Myocyte (in vitro differentiated cells): ENCODE data around the gene KLHL20. TPM values are rescaled to one million over a fixed set of nuclear protein-coding genes. Genes with fewer than 3 reads are reported as not detected.
"Not testable (repeated sequence)": the region's sequence is repeated elsewhere in the genome, so short reads cannot be mapped to it uniquely, and the experiment has no call there.

Source experiments
- DNase-seq: peaks from one replicate; pipeline ENCODE4 v3.0.0-alpha.2; 2012; ENCODE audit warnings: low read depth
- total RNA-seq: library from RNA; depleted of rRNA; stranded (reverse); fragments of >200 nt; gene quantifications from 2 replicates; pipeline ENCODE4 v1.2.3, GENCODE V29; 2014

Gene KLHL20
- total RNA-seq, 1 donor from 2014 or later = 47.8 TPM

DNA sequence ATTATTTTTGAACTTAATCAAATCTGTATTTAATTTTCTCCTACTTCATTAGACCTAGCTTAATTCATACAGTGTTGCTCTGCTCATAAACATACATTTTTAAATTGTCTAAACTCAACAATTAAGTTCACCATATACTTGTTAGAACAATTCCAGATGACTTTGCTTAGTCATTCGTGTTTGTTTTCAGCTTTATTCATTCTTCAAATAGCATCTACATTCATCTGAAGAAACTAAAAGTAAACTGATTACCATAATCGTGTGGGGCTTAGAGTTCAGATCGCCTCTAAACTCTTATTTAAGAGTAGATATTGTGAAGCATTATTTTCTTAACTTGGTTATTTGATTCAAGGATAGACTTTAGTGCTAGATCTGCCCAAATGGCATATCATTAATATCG lies 34.4 kb downstream of the KLHL20 start:
- no peak for DNase-seq

DNA sequence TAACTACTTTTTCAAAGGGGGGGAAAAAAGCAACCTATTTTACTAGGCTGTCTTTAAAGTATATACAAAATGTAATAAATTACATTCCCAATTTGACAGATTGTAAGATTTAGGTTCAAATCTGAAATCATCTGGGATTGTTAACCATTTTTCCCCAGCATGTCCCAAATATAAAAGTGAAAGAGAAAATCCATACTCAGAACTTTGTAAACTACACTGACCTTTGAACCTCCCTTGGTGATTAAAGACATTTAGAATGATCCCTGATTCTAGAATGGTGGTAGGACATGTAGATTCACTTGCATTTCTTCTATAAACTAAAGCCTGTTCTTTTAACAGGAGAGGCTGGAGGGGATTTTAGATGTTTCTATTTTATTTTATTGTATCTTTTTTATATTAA lies 39.0 kb downstream of the KLHL20 start:
- no peak for DNase-seq

DNA sequence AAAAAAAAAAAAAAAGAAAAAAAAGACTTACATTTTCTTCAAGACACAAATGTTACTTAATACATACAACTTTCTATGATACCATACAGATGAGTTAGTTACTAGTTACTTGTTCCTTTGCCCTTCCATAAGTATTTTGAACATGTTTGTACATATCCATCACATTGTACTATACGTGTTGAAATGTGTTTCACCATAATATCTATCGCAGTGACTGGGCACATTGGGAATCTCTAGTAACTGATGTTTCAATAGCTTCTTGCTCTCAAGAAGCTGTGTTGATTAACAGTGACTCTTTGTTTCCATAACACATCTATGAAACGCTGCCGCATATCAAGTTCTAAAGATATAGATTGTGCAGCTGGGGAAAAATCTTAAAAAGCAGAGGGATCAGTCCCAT lies 42.9 kb downstream of the KLHL20 start:
- DNase-seq = no peak

DNA sequence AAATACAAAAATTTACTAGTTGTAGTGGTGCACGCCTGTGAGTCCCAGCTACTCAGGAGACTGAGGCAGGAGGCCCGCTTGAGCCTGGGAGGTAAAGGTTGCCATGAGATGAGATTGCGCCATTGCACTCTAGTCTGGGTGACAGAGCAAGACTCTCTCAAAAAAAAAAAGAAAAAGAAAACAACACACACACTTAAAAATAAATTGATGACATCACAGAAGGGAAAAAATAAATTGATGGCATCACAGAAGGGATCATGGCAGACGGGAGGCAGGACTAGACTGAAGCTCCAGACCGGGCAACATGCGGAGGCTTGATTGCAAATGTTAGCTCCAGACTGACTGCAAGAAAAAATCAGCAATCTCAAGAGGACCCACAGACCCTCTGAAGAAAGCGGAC lies 43.3 kb downstream of the KLHL20 start:
- no peak for DNase-seq

DNA sequence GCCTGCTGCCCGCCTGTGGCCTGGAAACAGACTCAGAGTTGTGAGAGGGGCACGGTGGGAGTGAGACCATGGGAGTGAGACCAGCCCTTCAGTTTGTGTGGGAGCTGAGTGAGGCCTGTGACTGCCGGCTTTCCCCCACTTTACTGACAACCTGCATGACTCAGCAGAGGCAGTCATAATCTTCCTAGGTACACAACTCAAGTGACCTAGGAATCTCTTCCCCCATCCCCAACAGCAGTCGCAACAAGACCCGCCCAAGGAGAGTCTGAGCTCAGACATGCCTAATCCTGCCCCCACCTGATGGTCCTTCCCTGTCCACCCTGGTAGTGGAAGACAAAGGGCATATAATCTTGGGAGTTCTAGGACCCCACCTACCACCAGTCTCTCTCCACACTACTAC lies 44.2 kb downstream of the KLHL20 start:
- DNase-seq = no peak

DNA sequence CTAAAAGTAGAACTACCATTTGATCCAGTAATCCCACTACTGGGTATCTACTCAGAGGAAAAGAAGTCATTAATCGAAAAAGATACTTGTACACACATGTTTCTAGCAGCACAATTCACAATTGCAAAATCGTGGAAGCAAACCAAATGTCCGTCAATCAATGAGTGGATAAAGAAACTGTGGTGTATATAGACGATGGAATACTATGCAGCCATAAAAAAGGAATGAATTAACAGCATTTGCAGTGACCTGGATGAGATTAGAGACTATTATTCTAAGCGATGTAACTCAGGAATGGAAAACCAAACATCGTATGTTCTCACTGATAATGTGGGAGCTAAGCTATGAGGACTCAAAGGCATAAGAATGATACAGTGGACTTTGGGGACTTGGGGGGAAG lies 49.5 kb downstream of the KLHL20 start:
- DNase-seq = not testable (repeated sequence)

DNA sequence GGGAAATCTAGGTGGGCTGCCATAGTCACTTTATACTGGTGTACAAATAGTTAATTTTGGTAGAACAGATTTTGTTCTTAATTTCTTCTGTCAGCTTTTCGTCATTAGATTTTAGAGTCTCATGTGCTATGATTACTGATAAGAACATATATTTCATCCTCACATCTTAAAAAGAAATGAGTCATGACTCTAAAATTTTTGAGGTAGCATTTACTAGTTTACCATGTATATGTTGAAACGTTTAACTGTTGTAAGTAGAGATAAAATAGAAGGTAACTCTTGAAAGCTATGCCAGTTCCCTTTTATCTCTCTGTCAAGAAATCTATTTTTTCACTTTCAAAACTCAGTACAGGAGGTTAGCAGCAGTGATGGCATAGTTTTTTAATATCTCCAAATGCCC lies 53.4 kb downstream of the KLHL20 start:
- DNase-seq = no peak

DNA sequence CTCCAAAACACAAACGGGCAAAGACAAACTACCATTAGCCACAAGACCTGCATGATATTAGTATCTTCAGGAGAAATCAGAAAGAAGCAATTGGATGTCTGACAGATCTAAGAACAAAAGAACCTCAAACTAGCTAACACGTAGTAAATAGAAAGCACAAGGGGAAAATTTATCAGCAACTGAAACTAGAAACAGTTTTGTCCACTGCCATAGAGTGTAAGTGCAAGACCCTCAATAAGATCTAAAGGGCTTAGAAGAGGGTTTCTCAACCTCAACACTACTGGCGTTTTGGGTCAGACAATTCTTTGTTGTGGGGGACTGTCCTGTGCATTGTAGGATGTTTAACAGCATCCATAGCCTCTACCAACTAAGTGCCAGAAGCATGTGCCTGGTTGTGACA lies 54.0 kb downstream of the KLHL20 start:
- no peak for DNase-seq

DNA sequence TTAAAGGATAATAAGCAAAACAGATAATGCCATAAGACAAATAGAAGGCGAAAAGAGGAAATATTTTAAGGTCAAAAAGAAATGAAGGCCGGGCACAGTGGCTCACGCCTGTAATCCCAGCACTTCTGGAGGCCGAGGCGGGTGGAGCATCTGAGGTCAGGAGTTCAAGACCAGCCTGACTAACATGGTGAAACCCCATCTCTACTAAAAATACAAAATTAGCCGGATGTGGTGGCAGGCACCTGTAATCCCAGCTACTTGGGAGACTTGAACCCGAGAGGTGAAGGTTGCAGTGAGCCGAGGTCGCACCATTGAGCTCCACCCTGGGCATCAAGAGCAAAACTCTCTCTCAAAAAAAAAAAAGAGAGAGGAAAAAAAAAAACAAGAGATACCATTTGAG lies 55.5 kb downstream of the KLHL20 start:
- not testable (repeated sequence) for DNase-seq

DNA sequence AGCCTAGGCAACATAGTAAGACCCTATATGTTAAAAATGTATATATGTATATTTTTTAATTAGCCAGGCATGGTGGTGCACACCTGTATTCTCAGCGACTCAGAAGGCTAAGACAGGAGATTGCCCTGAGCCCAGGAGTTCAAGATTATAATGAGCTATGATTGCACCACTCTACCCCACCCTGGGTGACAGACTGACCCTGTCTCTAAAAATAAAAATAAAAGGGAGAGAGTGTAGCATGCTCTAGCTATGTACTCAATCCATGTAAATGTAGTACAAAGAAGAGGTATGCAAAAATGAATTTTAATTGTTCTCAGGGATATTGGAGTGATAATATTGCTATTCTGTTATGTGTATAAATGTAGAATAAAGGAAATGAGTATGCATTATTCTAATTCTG lies 56.8 kb downstream of the KLHL20 start:
- DNase-seq = no peak

DNA sequence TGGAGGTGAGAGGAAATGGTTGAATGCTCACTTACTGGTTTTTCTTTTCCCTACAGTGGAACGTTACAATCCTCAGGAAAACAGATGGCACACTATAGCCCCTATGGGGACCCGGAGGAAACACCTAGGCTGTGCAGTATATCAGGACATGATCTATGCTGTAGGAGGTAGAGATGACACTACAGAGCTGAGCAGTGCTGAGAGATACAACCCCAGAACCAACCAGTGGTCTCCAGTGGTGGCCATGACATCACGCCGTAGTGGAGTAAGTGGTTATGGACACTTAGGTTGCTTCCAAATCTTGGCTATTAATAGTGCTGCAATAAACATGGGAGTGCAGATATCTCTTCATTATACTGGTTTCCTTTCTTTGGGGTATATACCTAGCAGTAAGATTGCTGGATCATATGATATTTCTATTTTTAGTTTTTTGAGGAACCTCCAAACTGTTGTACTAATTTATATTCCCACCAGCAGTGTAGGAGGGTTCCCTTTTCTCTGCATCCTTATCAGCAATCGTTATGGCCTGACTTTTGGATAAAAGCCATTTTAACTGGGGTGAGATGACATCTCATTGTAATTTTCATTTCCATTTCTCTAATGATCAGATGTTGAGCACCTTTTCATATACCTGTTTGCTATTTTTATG lies 60.9 kb downstream of the KLHL20 start:
- DNase-seq = no peak

DNA sequence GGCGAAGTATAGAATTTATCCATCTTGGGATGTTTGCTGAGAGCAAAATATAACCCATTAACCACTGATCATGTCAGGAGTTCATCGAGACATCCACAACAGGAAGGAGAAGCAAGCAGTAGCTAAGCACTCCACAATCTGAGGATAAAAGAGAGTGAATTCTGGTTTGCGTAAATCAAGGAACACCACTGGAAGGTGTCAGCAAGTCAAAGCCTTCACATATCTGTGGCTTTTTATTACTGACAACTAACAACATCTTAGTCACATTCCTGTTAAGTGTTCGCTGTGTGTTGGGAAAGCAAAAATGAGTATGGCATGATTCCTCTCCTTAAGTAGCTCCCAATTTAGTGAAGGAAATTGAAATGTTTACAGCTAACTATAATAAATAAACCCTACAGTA lies 65.2 kb downstream of the KLHL20 start:
- no peak for DNase-seq

DNA sequence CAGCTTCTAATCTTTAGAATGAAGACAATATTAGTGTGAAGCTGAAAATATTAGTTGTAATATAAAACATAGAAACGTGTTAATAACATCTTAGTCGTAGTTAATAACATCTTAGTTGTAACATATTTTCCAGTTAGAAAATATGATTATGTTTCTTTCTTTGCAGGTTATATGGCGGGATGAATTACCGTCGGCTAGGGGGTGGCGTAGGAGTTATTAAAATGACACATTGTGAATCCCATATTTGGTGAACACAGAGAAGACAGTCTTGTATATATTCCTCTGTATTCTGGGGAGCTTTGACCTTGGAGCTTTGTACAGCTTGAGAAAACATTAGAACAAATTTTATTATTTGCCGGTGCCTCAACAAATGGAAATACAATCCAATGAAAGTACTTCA lies 70.2 kb downstream of the KLHL20 start:
- no peak for DNase-seq

DNA sequence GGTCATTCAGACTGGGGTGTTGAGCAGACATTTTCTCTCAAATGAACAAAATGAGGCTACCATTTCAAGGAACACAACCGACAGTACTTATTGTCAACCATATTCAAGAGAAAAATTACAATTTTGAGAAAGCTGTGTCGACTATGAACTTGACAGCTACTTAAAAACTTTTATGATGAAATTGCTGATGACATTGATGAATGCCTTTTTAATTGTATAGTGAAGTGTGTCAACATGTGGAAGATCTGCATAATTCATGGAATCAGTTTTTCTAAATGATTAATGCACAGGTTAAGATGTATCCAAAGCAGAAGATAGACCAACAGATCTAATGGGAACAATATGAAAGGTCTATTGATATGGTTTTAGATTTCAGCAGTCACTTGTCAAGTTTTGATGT lies 75.1 kb downstream of the KLHL20 start:
- no peak for DNase-seq

DNA sequence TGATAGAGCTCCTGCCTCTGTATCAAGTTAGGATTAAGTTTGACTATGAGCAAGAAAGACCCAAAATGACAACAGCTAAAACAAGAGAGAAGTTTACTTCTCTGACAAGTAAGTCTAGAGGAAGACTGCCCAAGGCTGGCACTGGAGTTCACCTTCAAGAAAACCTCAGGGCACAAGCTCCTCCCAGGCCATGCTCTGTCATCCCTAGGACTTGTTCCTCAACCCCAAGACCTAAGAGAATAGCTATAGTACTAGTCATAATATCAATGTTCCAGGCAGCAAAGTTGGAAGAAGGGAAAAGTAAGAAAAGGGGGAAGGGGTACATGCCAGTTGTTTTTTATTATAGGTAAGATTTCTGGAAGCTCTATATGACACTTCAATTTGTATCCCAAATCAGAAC lies 83.3 kb downstream of the KLHL20 start:
- no peak for DNase-seq

DNA sequence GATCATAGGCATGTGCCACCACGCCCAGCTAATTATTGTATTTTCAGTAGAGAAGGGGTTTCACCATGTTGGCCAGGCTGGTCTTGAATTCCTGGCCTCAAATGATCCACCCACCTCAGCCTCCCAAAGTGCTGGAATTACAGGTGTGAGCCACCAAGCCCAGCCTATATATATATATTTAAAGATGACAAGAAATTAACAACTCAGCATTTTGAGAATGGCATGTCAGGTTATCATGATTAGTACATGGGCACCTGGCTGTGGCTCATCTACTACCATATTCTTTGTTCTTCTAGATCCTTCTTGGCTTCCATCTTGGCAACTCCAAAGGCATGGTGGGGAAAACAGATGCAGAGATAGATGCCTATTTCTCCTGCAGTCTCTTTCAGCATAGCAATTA lies 85.2 kb downstream of the KLHL20 start:
- not testable (repeated sequence) for DNase-seq

DNA sequence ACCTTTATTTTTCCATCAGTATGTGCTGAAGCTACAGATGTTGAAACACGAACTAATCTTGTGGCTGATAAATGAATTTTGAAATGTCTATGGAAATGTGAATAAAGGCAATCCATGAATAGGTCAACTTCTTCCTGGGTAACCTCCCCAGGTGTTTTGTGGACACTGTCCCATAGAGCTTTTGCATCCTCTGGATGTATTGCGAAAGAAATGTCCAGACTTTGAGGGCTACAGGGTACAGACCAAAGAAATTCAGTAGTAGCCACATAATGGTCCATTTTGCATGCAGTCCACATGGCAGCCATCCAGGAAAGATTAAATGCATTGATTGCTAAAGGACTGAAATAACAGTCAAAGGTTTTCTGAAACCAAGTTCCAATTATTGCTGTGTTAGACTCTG lies 88.2 kb downstream of the KLHL20 start:
- DNase-seq = no peak

DNA sequence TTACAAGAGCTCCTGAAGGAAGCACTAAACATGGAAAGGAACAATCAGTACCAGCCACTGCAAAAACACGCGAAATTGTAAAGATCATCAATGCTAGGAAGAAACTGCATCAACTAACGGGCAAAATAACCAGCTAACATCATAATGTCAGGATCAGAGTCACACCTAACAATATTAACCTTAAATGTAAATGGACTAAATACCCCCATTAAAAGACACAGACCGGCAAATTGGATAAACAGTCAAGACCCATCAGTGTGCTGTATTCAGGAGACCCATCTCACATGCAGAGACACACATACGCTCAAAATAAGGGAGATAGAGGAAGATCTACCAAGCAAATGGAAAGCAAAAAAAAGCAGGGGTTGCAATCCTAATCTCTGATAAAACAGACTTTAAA lies 98.9 kb downstream of the KLHL20 start:
- DNase-seq = not testable (repeated sequence)

DNA sequence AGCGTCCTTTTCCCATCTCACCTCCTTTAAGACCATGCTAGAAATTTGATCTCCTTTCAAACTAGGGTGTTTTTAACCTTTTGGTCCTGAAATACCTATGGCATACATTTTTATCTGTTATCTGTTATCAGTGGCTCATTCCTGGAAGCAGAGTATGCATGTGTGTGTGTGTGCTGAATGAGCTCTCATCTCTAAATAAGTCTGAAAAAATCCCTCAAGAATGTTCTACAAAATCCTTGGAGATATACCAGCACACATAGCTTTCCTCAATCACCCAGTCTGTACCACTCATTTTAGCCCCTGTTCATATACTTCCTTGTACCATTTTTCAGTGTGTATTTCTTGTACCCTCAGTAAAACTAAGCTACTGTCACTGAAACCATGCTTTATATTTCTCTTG lies 103.7 kb downstream of the KLHL20 start:
- DNase-seq = no peak

DNA sequence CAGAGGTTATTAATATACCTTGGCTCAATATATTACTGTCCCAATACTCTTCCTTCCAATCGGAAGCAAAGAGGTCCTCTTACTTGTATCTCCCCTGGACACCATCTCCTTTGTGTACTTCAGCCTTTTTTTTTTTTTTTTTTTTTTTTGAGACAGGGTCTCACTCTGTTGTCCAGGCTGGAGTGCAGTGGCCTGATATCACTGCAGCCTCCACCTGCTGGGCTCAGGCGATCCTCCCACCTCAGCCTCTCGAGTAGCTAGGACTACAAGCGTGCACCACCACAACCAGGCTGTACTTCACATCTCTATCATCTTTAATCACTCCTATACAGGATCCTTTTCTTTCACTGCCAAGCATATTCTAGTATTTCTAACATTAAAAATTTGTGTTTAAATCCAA lies 106.9 kb downstream of the KLHL20 start:
- DNase-seq = no peak

DNA sequence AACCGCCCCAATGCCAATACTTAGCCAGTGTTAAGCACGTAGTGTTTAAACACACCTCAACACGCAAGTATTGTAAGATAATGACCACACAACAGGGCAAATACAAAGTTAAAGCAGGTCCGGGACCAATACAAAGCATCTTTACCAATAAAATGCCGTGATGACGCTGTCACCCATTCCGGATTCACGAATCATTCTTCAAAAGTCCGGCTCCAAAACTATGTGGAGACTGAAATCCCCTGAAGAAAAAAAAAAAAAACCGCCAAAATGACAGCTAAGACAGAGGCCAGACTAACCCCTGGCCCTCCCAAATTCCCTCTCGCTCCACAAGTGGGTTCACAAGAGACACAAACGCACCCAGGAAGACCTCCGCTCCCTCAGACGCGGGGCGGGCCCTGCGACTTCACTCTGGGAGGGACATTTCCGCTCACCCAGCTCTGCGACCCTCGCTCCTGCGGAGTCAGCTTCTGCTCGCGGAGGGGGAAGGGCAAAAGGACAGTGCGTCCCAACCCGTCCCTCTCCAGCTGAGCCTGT lies 109.1 kb downstream of the KLHL20 start:
- no peak for DNase-seq

DNA sequence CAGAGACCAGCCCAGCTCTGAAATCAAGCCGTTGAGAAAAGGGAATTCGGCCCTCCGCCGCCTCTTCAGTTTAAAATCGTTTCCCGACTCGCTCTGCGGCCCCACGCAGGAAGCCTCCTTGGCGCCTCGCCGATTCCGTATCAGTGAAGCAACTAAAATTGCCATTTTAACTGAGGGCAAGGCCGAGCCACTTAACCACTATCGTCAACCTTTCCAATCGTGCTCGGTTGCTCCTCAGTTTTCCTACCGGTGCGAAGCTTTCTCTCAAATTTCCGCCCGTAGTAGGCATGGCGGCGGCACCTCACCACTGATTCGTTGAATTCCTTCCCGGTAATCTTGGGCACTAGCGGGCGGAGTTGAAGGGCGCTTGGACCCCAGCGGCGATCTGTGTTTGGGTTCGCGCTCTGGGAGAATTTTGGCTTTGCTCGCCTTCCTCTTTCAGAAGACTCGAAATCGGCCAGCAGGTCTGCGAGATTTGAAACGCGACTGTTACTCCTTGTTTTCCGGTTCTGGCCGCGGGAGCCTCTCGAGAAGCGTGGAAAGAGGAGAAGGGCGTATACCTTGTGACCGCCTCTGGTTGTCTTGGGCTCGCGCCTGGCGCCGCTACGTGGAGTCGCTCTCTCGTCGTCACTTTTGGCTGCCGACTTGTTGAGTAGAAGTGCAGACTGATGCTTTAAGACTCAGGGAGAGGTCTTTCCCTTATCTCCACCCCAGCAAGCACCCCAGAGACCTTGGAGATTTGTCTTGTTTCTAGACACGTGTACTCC lies 109.7 kb downstream of the KLHL20 start, which contains the start of the genes CENPL and DARS2:
CENPL (minus strand) TSS at position 569 of the 767 bp plus-strand sequence. CDS start 13,584 bp downstream, outside the sequence.
DARS2 (plus strand) TSS at position 359 of the 767 bp plus-strand sequence. CDS start 557 bp downstream, outside the sequence.
- peak; percentile 99 for DNase-seq

DNA sequence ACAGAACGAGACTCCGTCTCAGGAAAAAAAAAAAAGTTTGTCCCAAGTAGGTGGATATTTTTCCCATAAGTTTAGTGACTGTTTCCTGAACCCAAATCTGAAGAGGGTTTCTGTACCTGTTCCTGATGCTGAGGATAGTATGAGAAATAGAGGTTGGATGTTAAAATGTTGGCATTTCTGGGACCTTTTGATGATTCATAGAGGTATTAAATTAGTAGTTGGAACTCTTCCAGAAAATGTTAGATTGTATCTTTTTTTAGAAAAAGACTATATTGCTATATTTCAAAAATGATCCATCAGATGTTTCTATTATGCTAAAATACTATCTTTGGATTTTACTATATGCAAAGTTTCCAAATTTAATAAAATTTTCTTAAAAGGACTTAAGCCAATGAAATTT lies 112.8 kb downstream of the KLHL20 start:
- DNase-seq = no peak
